GM19463 (cell line): ENCODE data around the gene HOXD9.

Source experiments
- ATAC-seq: cut with Tn5 transposase; IDR thresholded peaks from one replicate; pipeline ENCODE4 v1.9.1; 2021; ENCODE audit warnings: mild to moderate bottlenecking, moderate library complexity; ENCODE audit not compliant: unreplicated experiment

The HOXD9 gene

GRCh38 chr2:176164201-176164600 lies 41.7 kb downstream of the HOXD9 start:
- ATAC-seq: no peak

- no peak for ATAC-seq
Measured at GRCh38 chr2:176164611-176165369, 42.3 kb downstream of the HOXD9 start.

GRCh38 chr2:176165370-176166050 lies 43.0 kb downstream of the HOXD9 start:
- no peak for ATAC-seq

GRCh38 chr2:176166272-176166671 lies 43.8 kb downstream of the HOXD9 start:
- no peak for ATAC-seq

GRCh38 chr2:176167398-176167797 lies 44.9 kb downstream of the HOXD9 start:
- no peak for ATAC-seq

GRCh38 chr2:176169181-176169580 lies 46.7 kb downstream of the HOXD9 start:
- ATAC-seq: no peak

GRCh38 chr2:176169711-176170110 lies 47.2 kb downstream of the HOXD9 start:
- ATAC-seq: no peak

- no peak for ATAC-seq
Measured at GRCh38 chr2:176170602-176171305, 48.2 kb downstream of the HOXD9 start.

GRCh38 chr2:176171351-176172006 lies 49.0 kb downstream of the HOXD9 start:
- ATAC-seq: no peak

GRCh38 chr2:176172007-176172894 lies 49.7 kb downstream of the HOXD9 start:
- ATAC-seq: no peak

- no peak for ATAC-seq
Measured at GRCh38 chr2:176172895-176173566, 50.5 kb downstream of the HOXD9 start.

GRCh38 chr2:176173567-176174381 lies 51.3 kb downstream of the HOXD9 start:
- ATAC-seq: no peak

- ATAC-seq: no peak
Measured at GRCh38 chr2:176174382-176174823, 51.9 kb downstream of the HOXD9 start.
